Endometrial microvascular endothelial cells (primary cell): ENCODE results near the gene DENND2A. TPM values are rescaled to one million over a fixed set of nuclear protein-coding genes. Genes with fewer than 3 reads are reported as not detected.
"Not testable (repeated sequence)": the region's sequence is repeated elsewhere in the genome, so short reads cannot be mapped to it uniquely, and the experiment has no call there.

Source experiments
- in situ Hi-C: cut with HindIII; loops from 2 replicates; pipeline ENCODE4 v1.10.0; 2017; ENCODE audit warnings: low sequenced_read_pairs, low pct_unique_long_range_greater_than_20kb; ENCODE audit errors: inconsistent ontology term
- total RNA-seq: library from RNA; depleted of rRNA; stranded (reverse); fragments of >200 nt; gene quantifications from one replicate; pipeline ENCODE4 v1.2.3, GENCODE V29; 2015; ENCODE audit errors: inconsistent ontology term

The DENND2A gene
- total RNA-seq, 1 donor from 2014 or later, result not detected

DNA sequence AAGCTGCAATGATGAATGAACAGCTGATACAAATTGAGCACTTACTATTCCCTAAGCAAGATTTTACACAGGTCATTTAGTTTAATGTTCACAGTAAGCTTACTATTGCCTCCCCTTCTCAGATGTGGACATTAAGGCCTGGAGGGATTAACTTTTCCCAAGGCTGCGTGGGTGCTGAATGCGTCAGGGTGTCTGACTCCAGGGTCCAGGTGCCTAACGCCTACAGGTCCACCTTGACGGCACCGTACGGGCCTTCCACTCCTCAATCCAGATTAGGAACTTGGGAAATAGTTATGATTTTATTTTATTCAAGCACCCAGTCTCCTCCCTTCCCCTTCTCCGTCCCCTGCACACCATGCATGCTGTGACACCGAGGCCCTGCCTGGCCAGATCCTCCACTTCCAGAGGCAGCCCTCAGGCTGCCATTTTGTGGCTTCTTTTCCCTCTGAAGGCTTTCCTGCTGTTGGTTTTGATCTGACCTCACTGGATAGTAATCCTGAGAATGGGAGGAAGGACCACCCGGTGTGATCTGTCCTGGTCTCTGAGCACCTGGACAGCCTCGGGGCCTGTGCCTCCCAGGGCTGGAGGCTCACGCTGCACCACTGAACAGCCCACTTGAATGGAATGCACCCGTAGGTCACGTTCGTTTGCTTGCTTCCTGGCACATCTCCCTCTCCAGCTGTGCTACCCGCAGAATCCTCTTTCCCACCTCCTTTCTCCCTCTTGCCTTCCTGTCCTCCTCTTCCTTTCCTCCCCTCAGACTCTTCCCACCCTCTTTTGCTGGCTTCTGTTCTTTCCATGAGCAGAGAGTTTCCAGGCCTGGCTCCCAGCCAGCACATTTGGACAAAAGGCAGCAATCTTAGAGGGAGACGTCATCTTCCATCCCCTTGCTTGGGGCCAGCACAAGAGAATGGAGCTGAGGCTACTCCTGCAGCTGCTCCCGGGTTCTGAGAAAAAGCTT lies 14.4 kb downstream of the DENND2A start:
- in situ Hi-C loops, result no loop called here

DNA sequence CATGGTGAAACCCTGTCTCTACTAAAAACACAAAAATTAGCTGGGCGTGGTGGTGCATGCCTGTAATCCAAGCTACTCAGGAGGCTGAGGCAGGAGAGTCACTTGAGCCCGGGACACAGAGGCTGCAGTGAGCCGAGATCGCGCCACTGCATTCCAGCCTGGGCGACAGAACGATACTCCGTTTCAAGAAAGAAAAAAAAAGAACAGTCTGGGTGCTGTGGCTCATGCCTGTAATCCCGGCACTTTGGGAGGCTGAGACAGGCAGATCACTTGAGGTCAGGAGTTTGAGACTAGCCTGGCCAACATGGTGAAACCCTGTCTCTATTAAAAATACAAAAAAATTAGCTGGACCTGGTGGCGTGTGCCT lies 15.4 kb downstream of the DENND2A start:
- in situ Hi-C loops, result not testable (repeated sequence)

DNA sequence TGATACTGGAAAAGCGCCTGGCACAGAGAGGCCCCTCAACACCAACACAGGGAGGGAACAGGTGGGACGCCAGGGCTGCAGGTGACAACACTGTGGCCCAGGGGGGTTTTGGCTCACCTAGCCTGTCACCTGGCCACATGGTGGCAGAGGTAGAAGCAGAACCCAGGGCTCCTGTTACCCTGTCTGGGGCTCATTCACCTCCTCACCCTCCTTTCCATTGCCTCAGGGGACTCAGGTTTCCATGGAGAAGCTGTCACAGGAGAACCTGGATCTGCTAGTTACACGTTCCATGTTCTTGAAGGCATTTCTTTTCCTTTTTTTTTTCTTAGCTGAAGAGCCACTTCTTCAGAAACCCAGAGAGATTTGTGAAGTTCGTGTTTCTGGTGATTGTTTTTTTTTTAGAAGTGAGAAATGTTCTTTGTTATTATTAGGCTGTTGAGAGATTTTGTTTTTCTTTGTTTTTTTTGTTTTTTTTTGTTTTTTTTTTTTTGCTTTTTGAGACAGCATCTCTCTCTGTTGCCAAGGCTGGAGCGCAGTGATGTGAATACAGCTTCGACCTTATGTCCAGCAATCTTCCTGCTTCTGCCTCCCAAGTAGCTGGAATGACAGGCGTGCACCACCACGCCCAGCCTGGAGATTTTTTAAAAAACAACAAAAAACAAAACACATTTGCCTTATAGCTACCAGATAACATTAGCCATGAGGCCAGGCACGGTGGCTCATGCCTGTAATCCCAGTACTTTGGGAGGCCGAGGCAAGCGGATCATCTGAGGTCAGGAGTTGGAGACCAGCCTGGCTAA lies 16.0 kb downstream of the DENND2A start:
- in situ Hi-C loops, result no loop called here

DNA sequence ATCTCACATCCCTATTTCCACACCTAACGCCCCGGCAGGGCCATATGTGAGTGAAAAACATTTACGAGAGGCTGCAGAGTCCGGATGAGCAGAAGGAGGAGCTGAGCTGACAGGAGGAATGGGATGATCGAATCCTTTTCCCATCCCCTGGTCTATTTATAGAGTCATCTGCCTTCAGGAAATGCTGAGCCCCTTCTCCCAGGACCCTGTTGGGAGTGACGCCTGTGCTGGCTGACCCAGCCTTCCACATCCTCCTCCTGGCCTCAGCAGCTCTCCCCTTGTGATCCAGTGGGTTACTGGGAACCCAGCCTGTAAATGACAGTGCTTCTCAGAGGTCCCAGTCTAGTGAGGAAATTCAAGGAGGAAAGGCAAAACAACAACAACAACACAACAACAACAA lies 16.6 kb downstream of the DENND2A start:
- in situ Hi-C loops, result no loop called here

DNA sequence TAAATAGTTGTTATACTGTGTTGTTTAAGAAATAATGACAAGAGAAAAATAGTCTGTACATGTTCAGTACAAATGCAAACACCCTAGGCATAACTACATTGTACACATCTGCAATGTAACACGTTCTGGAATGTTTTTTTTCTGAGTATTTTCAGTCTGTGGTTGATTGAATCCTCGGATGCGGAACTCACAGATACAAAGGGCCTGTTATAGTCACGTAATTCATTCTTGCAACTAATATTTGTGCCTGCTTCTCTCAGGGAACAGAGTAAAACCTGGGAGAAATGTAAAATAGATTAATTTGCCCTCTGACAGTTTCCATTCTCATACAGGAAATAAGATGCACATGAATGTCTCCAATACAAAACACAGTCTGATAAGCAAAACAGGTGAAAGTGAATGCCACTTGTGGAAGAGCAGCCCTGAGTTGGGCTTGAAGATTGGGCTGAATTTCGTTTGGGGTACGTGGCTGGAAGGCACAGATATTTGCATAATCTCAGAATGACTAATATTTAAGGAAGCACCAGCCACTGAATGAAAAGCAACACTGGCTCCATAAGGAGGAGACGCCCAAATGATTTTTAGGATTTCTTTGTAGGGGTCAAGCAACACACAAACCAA lies 19.1 kb downstream of the DENND2A start:
- in situ Hi-C loops, result no loop called here

DNA sequence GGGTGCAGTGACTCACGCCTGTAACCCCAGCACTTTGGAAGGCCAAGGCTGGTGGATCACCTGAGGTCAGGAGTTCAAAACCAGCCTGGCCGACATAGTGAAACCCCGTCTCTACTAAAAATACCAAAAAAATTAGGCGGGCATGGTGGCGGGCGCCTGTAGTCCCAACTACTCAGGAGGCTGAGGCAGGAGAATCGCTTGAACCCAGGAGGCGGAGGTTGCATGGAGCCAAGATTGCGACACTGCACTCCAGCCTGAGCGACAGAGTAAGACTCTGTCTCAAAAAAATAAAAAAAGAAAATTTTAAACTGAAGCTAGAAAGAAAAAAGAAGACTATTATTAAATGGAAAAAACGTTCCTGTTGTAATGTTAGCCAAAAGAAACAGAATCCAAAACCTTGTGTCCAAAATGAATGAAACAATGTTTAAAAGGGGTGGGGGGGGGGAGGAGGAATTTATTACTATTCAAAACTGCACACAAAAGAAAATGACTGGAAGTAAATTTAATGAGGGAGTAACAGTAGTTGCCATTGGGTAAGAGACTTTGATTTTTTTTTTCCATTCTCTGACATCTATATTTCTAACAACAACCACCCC lies 20.6 kb downstream of the DENND2A start:
- in situ Hi-C loops, result not testable (repeated sequence)

DNA sequence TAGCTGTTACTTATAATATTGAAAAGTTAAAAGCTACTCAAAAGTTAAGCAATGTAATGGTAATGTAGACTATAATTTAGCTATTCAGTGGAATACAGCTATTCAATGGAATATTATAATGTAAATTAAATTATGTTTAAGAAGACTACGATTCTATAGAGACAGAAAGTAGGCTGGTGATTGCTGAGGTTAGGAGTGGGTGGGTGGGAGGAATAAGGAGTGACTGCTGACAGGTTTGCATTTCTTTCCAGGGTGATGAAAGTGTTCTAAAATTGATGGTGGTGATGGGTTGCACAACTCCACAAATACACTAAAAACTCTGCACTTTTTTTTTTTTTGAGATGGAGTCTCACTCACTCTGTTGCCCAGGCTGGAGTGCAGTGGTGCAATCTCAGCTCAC lies 21.4 kb downstream of the DENND2A start:
- in situ Hi-C loops, result no loop called here

DNA sequence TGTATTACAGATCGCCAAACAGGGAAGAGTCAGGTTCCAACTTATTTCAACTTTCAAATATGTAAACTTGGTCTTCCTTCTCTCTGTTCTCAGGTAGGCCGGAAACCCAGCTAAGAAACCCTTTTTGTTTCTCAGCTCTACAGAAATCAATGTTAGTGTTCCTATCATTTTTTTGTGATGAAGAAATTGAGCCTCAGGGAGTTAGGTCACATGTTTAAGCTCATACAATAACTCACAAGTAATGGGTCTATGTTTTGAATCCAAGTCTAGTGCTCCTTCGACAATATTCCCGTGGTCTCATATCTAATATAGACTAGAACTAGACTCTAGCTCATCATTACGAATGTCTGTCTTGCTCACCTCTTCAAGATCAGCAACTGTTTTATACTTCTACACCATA lies 22.3 kb downstream of the DENND2A start:
- in situ Hi-C loops, result no loop called here

DNA sequence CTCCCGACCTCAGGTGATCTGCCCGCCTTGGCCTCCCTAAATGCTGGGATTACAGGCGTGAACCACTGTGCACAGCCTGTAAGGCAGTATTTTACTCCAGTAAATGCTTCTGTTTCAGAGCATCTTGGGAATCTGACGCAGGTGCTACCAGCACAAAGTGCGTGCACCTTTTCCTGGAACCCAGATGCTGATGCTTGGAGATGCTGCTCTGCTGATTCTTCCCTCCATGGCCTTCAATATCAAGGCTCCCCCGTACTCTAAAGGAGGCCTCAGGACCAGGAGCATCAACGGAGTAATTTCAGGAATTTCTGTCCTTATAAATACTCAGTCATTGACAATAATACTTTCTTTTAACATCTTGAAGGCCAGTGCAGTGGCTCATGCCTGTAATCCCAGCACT lies 23.5 kb downstream of the DENND2A start:
- in situ Hi-C loops, result no loop called here

DNA sequence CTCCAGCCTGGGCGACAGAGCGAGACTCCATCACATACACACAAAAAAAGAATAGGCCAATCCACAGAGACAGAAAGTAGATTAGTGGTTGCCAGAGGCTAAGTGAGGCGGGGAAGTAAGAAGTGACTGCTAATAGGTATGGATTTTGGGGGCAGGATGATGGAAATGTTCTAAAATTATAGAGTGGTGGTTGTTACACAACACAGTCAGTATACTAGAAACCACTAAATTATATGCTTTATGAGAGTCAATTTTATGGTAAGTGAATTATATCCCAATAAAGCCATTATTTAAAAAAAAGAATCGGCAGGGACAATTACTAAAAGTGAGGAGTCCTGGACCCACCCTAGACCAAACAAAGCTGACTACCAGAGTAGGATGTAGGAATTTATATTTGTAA lies 24.3 kb downstream of the DENND2A start:
- in situ Hi-C loops, result no loop called here

DNA sequence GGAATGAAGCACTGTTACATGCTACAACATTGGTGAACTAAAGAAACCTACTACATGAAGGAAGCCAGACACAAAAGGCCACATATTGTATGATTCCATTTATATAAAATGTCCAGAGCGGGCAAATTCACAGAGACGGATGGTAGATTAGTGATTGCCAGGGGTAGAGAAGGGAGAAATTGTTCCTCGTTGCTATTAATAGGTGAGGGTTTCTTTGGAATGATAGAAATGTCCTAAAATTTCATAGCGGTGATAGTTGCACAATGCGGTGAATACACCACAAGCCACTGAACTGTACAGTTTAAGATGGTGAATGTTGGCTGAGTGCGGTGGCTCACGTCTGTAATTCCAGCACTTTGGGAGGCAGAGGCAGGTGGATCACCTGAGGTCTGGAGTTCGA lies 29.0 kb downstream of the DENND2A start:
- in situ Hi-C loops, result no loop called here

DNA sequence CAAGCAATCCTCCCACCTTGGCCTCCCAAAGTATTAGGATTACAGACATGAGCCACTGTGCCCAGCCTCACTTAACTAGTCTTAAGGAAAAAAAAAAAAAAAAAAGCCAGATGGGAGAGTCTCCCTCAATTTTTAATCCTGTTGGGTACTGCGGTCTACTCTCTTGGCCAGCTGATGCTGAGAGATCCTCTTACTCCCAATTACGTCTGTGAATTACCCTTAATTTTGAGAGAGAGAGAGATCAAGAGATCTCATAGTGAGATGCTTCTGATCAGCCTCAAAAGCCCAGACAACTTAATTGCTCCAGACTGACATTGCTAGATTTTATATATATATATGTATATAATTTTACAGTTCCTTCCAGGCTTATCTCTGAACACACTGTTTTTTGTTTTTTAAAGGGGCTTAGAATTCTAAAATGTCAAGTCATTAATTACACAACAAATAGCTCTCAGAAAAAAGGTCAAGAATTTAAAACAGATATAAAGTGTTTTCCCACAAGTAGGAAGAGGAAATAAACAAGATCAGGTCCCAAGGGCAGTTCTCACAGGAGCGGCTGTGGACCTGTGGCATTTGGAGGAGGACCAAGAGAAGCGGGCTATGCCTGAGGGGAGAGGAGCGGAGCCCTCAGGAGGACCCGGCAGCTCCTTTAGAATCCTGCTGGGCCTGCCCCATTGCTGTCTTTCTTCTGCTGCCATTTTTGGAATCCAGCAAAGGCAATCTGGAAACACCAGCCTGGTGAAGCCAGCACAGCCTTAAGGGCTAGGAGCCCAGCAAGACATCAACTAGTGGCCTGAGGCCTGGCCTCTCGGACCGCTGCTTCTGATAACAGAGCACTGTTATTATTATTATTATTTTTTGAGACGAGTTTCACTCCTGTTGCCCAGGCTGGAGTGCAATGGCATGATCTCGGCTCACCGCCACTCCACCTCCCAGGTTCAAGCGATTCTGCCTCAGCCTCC lies 30.1 kb downstream of the DENND2A start:
- in situ Hi-C loops, result no loop called here

DNA sequence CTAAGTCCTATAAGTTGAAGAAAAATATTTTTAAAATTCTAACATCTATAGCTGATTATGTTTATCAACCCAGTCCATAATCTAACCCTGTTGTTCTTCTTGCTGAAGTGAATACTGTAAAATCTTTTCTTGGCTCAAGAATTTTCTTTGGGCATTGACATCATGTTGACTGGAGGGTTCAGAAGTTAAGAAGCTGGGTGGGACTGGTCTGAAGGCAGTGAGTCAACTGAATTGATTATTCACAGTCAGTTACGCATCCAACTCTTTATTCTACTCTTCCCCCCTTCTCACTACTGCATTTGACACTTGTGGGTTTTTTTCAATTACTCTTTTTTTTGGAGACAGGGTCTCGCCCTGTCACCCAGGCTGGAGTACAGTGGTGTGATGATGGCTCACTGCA lies 31.0 kb downstream of the DENND2A start:
- in situ Hi-C loops, result no loop called here

DNA sequence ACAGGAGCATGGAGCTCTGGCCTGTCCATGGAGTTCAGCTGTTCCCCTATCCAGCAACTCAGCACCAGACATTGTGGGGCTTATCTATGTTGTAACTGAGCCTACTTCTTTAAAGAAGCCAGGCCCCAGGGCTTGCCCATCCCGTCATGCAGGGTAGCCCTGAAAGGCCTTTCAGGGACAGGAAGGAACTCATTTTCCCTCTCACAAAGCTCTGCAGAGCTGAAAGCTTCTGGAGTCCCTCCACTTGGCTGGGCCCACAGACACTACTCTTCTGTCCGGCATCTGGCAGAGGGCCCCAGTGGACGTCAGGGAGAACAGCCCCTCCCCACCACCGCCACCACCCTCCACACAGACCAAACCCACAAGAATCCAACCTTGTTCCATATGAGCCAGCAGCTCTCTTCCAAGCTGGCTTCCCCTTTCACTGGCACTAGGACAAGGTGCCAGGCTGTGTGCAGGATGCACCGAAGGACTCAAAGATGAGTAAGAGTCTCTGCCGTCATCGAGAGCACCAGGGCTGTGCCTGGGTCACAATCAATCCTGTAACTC lies 33.1 kb downstream of the DENND2A start:
- in situ Hi-C loops, result no loop called here

DNA sequence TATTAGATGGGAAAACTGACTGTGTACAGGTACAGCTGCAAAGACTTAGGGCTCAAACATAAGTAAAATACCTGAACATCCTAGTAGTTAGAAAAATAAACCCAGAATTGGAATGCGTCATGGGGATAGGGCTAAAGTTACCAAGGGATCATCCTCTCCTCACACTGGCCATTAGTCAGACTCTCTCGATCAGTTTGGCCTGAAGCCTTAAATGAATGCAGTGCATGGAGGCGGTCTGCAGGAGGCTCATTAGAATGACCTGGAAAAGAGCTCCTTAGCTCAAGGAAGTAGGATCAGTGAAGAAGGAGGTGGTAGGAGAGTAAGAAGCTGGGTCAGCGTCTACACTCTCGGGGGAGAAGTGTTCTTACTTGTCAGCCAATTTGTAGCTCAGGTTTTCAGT lies 35.3 kb downstream of the DENND2A start:
- in situ Hi-C loops, result no loop called here

DNA sequence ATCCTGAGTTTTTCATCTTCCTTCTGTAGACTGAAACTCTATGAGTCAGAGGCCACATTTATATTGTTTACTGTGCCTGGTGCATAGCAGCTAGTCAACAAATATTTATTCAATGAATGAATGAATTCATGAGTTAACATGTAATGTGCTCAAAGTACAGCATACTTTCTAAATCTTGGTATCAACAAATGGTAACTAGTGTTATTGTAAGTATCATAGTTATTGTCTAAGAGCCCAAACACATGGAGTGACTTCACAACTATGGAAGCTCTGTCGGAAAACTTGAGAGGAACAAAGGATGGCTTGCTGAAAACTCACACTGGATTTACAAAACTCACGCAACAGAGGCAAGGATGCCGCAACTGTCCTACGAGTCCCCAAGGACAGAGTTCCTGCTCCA lies 35.9 kb downstream of the DENND2A start:
- in situ Hi-C loops, result no loop called here

DNA sequence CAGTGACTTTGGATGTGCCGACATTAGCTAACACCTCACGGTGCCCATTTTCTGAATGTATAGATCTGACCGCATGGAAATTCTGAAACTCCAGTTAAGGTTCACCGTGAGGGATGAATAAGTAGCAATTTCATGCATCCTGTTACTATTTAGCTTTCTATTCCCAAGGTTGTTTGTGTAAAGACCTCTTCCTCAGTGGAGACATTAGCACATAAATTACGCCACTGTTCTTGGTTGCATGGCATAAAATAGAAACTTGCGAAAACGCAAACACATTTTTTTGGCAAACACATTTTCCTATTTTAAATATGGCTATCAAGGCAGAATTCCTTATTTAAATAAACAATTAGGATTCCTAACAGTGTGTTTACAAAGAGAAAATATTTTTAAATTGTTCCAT lies 36.5 kb downstream of the DENND2A start:
- in situ Hi-C loops, result no loop called here

DNA sequence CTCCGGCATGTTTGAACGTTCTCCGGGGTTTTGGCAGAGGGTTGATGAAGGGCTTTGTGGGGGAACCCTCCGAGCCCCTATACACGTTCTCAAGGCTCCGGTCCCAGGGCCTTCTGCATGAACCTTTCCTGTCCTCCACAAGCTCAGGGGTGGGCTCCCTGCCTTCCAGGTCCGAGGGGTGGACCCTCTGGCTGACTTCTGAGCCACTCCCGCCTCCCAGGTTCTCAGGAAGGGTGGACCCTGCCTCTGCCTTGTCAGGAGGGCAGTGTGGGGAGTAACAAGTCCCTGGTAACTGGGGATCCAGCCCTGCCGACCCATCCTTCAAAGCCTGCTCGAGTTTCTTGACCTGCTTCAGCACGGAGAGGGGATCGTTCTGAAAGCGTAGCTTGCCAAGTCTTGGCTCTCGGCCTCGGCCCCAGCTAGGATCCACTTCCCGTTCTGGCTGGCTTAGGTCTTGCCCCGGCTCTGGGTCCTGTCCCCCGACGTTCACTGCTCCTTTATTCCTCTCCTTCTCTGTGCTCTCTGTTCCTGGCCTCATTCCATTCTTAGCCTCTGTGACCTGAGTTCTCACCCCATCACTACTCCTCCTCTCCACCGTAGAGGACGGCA lies 38.9 kb downstream of the DENND2A start:
- in situ Hi-C loops, result no loop called here
